ENCODE results near the gene PPP4R2.

The PPP4R2 gene

GRCh38 chr3:72996473-72997333 lies at the start of gene PPP4R2:
Gene PPP4R2, plus strand, starts transcription at chr3:72996811. Its CDS starts 227 bp downstream, at chr3:72997038.
- DNase-seq: peak in 55 of 56 donors; percentile 22 to 96 (median 82)

DNA sequence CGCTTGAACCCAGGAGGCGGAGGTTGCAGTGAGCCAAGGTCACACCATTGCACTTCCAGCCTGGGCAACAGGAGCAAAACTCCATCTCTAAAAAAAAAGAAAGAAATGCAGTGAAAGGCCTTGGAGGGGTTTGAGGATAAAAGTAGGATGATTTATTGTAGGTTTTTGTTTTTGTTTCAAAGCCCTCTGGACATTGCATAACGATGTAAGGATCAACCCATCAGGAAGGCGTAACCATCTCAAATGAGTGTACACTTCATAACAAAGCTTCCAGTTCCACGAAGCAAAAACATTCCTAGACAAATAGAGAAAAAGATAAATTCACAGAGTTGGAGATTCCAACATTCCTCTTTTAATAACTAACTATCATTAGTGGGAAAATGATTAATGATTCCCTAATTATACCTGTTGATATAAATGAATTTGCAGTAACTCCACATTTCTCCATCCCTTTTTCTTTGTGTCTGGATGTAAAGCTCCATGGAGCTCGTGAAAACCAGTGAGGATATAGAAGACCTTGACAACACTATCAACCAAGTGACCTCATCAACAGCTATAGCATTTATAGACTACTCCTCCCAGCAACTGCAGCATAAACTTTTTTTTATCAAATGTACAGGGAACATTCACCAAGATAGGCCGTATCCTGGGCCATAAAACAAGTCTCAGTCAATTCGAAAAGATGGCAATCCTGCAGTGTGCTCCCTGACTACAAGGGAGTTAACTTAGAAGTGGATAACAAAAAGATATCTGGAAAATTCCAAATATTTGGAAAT lies 48.7 kb upstream of the PPP4R2 start:
- DNase-seq: no peak

DNA sequence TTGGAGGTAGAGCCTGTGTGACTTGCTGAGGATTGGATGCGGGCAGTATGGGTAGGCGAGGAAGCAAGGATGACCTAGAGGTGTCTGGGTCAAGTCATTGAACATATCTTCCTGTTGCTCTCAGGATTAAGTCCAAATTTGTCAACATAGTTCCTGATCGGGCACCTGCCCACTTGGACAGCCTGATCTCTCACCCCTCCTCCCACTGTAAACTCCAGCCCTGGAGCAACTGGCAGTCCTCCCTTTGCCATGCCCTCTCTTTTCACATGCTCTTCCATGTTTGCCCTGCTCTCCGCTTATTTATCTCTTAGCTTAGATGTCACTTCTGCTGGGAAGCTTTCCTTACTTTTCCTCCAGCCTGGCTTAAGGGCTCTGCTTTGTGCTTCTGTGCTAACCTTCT lies 47.6 kb upstream of the PPP4R2 start:
- DNase-seq: no peak

- DNase-seq: no peak
These were observed 46.2 kb upstream of the PPP4R2 start for GRCh38 chr3:72950372-72950771.

DNA sequence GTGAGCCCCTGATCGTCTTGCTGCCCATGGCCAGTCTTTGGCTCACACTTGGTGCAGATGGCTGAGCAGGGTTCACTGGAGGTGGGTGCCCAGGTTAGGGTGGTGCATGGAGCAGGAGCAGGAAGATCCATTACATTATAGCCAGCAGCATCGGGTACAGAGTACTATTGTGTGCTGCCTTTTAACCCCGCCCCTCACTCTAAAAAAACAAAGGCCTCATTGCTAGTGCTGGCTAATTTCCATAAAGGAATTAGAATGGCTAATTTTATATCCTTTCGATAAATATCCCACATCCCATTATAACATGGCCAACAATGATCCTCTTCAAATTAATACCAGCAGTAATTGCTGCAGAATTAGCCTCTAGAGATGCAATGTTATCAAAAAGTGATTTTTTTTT lies 45.8 kb upstream of the PPP4R2 start:
- DNase-seq: peak in 24 of 56 donors; percentile 5 to 41 (median 20)

GRCh38 chr3:72951259-72951722 lies 45.3 kb upstream of the PPP4R2 start:
- DNase-seq: no peak

- DNase-seq: no peak
These were observed 43.2 kb upstream of the PPP4R2 start for GRCh38 chr3:72953325-72953956.

DNA sequence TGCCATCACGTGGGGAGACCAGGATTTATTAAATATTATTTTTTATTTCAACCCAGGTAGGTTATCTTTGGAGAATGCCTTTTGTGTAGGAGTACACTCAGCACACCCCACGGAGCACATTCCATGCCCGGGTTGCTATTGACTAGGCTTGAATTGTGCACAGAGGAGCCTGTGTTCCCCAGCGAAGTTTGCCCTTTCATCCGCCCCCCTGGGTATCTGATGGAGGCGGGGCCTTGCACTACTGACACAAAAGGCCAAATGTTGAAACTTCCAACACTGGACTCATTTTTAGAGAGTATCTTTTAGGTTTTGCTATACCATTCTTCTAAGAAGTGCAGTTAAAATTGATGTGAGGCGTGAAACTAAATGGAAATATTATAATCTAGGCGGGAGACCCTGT lies 39.3 kb upstream of the PPP4R2 start:
- peak in 50 of 56 donors; percentile 16 to 83 (median 62) for DNase-seq

GRCh38 chr3:72959336-72959735 lies 37.3 kb upstream of the PPP4R2 start:
- DNase-seq: no peak

GRCh38 chr3:72960812-72961518 lies 35.6 kb upstream of the PPP4R2 start:
- peak in 13 of 56 donors; percentile 2 to 58 (median 15) for DNase-seq

- no peak for DNase-seq
These were observed 34.9 kb upstream of the PPP4R2 start for GRCh38 chr3:72961752-72962151.

DNA sequence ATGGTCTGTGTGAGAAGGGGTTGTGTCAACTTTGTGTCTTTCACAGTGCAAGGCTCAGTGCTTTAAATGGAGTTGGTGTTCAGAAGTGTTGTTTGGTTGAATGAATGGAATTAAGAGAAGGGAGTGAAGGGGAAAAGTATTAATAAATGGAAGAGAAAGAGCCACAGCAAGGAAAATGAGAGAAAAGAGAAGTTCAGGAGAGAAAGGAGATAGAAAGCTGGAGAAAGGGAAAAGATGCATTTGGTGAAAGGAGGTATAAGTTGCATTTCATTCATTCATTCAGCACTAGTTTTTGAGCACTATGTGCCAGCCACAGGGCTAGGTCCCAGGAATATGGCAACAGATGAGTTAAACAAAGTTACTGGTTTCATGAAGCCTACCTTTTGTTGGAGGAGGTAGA lies 34.3 kb upstream of the PPP4R2 start:
- DNase-seq: no peak

- no peak for DNase-seq
These were observed 32.0 kb upstream of the PPP4R2 start for GRCh38 chr3:72964633-72965032.

DNA sequence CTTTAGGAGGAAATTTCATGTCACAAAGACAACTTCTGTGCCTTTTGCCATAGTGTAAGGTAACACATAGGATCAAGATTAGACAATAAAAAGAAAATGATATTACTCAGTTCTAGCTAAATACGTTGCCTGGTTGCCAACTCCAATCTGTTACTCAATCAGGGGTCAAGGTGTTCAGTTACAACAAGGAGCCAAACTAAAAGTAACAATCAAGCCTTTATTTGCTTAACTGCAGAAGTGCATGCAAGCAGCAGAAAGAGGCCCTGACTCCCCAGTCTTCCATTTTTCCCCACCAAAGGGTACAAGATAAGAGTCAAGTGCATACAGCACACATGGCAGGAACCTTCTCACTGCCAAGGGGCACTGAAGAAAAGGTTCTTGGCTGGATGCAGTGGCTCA lies 28.3 kb upstream of the PPP4R2 start:
- DNase-seq: no peak

GRCh38 chr3:72969766-72970165 lies 26.8 kb upstream of the PPP4R2 start:
- DNase-seq: no peak

DNA sequence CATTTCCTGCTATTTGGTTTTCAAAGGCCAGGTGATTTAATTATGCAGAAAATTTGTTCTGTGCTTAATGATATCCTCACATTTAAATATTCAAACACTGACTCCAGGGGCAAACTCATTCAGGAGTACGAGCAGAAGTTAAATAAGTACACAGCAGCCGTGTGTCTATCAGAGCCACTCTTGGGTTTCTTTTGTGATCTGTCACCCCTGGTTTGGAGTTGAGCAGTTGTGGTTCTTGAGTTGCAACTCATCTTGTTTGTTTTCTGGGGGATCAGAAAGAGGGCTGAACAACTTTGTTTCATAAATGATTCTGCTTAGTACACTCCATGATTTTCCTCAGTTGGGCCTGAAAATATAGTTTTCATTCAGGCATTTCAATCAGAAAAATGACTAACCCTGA lies 25.7 kb upstream of the PPP4R2 start:
- no peak for DNase-seq

DNA sequence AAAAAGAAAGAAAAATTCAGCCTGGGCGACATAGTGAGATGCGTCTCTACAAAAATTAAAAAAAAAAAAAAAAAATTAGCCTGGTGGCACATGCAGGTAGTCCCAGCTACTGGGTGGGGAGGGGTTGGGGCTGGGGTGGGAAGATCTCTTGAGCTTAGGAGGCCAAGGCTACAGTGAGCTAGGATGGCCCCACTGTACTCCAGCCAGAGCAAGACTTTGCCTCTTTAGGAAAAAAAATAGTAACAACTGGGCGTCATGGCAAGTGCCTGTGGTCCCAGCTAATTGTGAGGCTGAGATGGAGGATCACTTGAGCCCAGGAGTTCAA lies 23.9 kb upstream of the PPP4R2 start:
- no peak for DNase-seq

DNA sequence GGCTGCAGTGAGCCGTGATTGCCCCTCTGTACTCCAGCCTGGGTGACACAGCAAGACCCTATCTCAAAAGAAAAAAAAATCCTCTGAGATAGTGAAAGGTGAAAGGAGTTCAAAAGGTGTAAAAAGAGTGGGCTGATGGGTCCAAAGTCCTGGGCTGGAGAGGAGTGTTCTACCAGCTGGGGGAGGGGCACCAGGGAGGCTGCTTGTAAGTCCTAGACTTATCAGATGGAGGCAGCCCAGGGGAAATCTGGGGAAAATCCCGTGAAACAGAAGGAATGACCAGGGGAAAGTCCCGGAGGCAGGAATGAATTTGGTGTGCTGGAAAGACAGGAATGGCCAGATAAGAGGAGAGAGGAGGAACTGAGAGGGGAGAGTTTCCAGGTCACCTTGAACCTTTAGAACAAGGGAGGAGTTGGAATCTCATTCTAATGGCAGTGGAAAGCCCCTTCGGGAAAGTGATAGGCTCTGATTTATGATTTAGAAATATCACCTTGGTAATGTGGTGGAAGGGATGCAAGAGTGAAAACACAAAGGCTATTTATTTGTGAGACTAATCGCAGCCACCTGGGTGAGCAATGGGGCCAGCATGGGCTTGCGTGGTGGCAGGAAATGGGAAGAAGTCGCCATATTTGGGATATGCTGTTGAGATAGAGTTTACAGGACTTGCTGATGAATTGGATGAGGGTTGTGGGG lies 23.4 kb upstream of the PPP4R2 start:
- DNase-seq: no peak

DNA sequence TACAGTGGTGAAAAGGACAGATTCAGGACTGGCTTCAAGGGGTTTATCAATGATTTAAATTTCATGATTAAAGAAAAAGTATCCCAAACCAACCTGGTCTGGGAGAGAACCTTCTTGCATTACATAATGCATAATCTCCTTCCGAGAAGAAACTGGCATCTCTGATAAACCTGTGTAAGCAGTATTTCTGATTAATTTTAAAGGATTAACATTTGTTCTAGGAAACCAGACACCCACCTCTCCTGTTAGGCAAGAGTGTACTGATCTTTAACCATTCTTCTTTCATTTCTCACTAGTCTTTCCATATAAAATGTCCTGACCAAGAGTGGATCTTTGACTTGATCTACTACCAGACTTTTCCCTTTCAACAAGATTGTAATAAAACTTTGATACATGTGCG lies 22.8 kb upstream of the PPP4R2 start:
- DNase-seq: no peak

DNA sequence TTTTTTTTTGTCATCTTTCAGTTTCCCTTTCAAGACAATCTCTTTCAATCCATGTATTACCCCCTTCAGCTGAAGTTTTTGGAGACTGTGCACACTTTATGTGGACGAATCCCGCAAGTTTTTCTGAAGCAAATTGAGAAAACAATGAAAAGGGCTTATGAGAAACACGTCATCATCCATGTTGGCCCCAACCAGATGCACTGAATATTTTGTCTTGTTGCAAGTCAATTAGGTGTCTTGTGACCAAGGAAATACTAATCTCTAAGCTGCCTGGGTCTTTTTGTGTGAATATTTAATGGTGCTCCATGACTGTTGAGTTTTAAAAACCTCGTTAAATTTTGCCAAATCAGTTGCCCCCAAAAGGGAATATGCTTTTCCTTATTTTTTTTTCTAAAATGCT lies 21.7 kb upstream of the PPP4R2 start:
- no peak for DNase-seq

DNA sequence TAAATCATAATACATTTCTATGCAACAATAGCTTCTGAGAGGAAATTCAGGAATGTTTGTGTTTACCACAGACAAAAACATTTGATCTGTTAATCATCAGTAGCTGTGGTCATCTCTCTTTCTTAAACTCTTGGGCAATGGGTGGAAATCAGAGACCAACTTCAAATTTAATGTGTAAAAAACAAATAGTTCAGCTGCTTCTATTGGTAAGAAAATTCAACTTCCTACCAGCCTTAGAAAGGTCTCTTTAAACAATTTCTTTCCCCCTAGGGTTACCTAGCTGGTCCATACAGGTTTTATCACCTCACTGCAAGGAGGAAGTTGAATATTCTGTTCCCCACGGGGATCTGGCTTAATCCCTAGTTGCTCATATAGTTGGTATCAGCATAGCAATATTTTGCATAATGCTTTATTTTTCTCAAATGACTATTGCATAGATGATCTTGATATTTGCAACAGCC lies 20.3 kb upstream of the PPP4R2 start:
- DNase-seq: no peak

Measured in nucleus accumbens (tissue), 56 donors.